Ascending aorta (tissue), 2 donors: ENCODE measurements around the gene CTXND2. TPM values are rescaled to one million over a fixed set of nuclear protein-coding genes. Genes with fewer than 3 reads are reported as not detected.
"Not testable (repeated sequence)": the region's sequence is repeated elsewhere in the genome, so short reads cannot be mapped to it uniquely, and the experiment has no call there.

Experiments
- DNase-seq, 2 donors: peaks; one replicate each; pipeline ENCODE4 v3.0.0-alpha.2; 2019; ENCODE audit warnings: low spot score in 2 of 2
- H3K27ac ChIP-seq, 2 donors: fragments of 200-600 bp; sonication (generic); one replicate each; pipeline ENCODE4 v1.5.1; 2016 to 2017; ENCODE audit warnings: mild to moderate bottlenecking in 1 of 2
- H3K27me3 ChIP-seq: fragments of 200-600 bp; sonication (generic); one replicate; pipeline ENCODE4 v1.5.1; 2017
- H3K36me3 ChIP-seq, 2 donors: fragments of 200-600 bp; sonication (generic); one replicate each; pipeline ENCODE4 v1.5.1; 2016
- H3K4me1 ChIP-seq, 2 donors: fragments of 200-600 bp; sonication (generic); one replicate each; pipeline ENCODE4 v1.5.1; 2016 to 2017; ENCODE audit warnings: mild to moderate bottlenecking in 1 of 2
- H3K4me3 ChIP-seq, 2 donors: fragments of 200-600 bp; sonication (generic); one replicate each; pipeline ENCODE4 v1.5.1; 2016 to 2017; ENCODE audit warnings: mild to moderate bottlenecking in 1 of 2
- H3K9me3 ChIP-seq, 2 donors: fragments of 200-600 bp; sonication (generic); one replicate each; pipeline ENCODE4 v1.5.1; 2016
- CTCF ChIP-seq, 3 experiments: fragments of 200-600 bp in 2 of 3; fragments of 450-650 bp in 1 of 3; sonication (generic) in 2 of 3; IDR thresholded peaks; one replicate each; pipeline ENCODE4 v1.5.1; 2016 to 2019; ENCODE audit warnings: antibody characterized with exemption in 3 of 3, mild to moderate bottlenecking in 1 of 3, moderate library complexity in 1 of 3
- intact Hi-C: fragments of 100-400 bp; cut with DNase I; formaldehyde crosslinking; loops from one replicate; pipeline ENCODE4 v1.15.1; 2023
- total RNA-seq: library from RNA; depleted of rRNA; stranded (reverse); fragments of >200 nt; gene quantifications from one replicate; pipeline ENCODE4 v1.1.0, GENCODE V29; 2016

CTXND2 gene
- total RNA-seq, 1 donor from 2014 or later, result not detected

DNA sequence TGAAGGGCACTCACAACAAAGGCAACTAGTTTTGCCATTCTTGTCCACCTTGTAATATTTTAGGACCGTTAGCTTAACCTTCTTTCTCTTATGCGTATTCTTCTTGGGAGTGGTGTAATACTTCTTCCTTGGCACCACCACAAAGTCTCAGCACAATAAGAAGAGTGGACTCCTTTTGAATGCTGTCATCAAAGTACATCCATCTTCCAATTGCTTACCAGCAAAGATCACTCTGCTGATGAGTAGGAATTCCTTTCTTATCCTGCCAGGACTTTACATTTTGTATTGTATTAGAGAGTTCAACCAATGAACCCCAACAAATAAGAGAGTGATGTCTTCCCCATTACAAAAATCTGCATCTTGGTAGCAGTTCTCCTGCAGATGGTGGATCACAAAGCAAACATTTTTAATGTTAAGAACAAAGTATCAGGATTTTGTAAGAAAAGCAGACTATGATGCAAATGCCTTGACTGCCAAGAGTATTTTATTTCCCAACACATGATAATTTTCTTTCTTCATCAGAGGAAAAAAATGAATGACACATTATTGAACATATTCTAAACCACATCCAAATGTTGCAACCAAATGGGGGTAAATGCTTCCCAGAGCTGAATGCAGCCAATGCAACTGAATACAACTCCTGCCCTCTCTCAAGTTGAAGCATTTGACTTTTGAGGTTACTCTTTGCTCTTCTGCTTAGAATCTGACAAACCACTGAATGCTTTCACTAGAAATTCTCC is 5.4 kb upstream of the CTXND2 start:
- no peaks in the 10 kb centered on the region for H3K27me3 ChIP-seq
- H3K27ac ChIP-seq, result peak overlapping the region in 1 of 2 donors; percentile 53
- H3K4me1 ChIP-seq, result no peaks in the 10 kb centered on the region
- no peak overlapping the region for H3K4me3 ChIP-seq
- H3K9me3 ChIP-seq, result no peaks in the 10 kb centered on the region
- no peak for DNase-seq
- intact Hi-C loops, result no loop called here
- no peaks in the 10 kb centered on the region for H3K36me3 ChIP-seq
- TF ChIP-seq CTCF (IDR thresholded peaks at IDR 0.05), result no peak

DNA sequence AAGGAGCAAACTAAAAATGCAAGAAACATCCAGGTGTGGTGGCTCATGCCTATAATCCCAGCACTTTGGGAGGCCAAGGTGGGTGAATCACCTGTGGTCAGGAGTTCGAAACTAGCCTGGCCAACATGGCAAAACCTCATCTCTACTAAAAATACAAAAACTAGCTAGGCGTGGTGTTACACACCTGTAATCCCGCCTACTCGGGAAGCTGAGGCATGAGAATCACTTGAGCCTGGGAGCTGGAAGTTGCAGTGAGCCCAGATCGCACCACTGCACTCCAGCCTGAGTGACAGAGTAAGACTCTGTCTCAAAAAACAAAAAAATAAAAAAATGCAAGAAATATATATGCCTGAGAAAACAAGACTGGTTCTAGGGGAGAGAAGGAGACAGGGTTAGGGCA is 3.8 kb upstream of the CTXND2 start:
- DNase-seq, H3K4me1 ChIP-seq, H3K4me3 ChIP-seq, H3K27me3 ChIP-seq, intact Hi-C loops, H3K27ac ChIP-seq, H3K9me3 ChIP-seq, H3K36me3 ChIP-seq: not testable (repeated sequence)

- Histone ChIP-seq H3K9me3 (no peaks in the 10 kb centered on the region), H3K27me3 (no peaks in the 10 kb centered on the region), H3K27ac (no peak overlapping the region), H3K4me3 (no peak overlapping the region), H3K36me3 (no peaks in the 10 kb centered on the region), H3K4me1 (no peaks in the 10 kb centered on the region)
- intact Hi-C loops, result no loop called here
- no peak for TF ChIP-seq CTCF (IDR thresholded peaks at IDR 0.05)
- DNase-seq, result no peak
These were observed 1.8 kb downstream of the CTXND2 start for GRCh38 chr1:150888727-150889126.

DNA sequence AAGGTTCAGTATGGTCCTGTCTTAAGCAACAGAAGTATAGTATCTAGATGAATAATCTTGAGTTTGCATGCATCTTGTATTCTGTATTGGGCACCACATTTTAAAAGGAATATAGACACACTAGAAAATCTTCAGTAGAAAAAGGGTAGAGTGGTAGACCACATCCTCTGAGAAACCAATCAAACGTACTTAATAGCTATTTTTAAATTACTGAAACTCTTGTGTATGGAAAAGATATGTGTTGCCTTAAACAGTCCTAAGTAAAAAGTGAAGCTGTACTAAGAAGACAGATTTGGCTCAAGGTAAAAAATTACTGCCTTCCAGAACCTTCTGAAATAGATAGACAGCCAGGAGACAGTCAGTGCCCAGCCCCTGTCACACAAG is 3.1 kb downstream of the CTXND2 start:
- intact Hi-C loops, result no loop called here
- DNase-seq, result no peak

DNA sequence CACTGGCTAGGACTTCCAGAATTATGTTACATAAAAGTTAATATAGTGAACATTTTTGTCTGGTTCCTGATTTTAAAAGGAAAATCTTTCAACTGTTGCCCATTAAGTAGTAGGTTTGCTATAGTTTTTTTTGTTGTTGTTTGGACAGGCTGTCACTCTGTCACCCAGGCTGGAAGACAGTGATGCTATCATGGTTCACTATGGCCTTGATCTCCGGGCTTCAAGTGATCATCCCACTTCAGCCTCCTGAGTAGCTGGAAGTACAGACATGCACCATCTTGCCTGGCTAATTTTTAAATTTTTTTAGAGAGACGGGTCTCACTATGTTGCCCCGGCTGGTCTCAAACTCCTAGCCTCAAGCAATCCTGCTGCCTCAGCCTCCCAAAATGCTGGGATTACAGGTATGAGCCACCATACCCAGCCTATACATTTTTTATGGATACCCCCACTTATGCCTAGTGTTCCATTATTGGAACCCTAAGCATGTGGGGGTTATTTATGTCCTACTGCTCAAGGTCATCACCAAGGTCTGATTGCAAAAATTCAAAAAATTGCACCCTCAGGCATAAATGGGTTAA is 6.5 kb downstream of the CTXND2 start:
- no peak for DNase-seq
- no peaks in the 10 kb centered on the region for H3K36me3 ChIP-seq
- no peak overlapping the region for H3K4me3 ChIP-seq
- H3K9me3 ChIP-seq, result no peaks in the 10 kb centered on the region
- intact Hi-C loops, result no loop called here
- H3K4me1 ChIP-seq, result no peaks in the 10 kb centered on the region
- no peak for TF ChIP-seq CTCF (IDR thresholded peaks at IDR 0.05)
- H3K27me3 ChIP-seq, result no peaks in the 10 kb centered on the region
- no peak overlapping the region for H3K27ac ChIP-seq

More for the DNA sequence above, 3.1 kb downstream of the CTXND2 start:
- no peak for TF ChIP-seq CTCF (IDR thresholded peaks at IDR 0.05)
- Histone ChIP-seq H3K36me3 (no peaks in the 10 kb centered on the region), H3K27ac (no peak overlapping the region), H3K27me3 (no peaks in the 10 kb centered on the region), H3K9me3 (no peaks in the 10 kb centered on the region), H3K4me1 (no peaks in the 10 kb centered on the region), H3K4me3 (no peak overlapping the region)

- Histone ChIP-seq H3K4me1 (no peaks in the 10 kb centered on the region), H3K27me3 (no peaks in the 10 kb centered on the region), H3K9me3 (no peaks in the 10 kb centered on the region), H3K4me3 (no peak overlapping the region), H3K27ac (no peak overlapping the region), H3K36me3 (no peaks in the 10 kb centered on the region)
- no peak for DNase-seq
- intact Hi-C loops, result no loop called here
- TF ChIP-seq CTCF (IDR thresholded peaks at IDR 0.05), result no peak
These were observed 8.7 kb downstream of the CTXND2 start for GRCh38 chr1:150895618-150896017.

DNA sequence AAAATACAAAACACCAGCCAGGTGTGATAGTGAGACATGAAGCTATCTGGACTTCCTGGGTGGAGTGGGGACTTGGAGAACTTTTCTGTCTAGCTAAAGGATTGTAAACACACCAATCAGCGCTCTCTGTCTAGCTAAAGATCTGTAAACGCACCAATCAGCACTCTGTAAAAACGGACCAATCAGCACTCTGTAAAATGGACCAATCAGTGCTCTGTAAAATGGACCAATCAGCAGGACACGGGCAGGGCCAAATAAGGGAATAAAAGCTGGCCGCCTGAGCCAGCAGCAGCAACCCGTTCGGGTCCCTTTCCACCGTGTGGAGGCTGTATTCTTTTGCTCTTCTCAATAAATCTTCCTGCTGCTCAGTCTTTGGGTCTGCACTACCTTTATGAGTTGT is 12.9 kb downstream of the CTXND2 start:
- intact Hi-C loops, result not testable (repeated sequence)

More for the DNA sequence above, 12.9 kb downstream of the CTXND2 start:
- H3K9me3 ChIP-seq, H3K27ac ChIP-seq, H3K27me3 ChIP-seq, H3K4me3 ChIP-seq, DNase-seq, H3K36me3 ChIP-seq, H3K4me1 ChIP-seq: not testable (repeated sequence)
